Sciatic nerve (tissue), 2 donors: ENCODE measurements around the gene ATXN10. TPM values are rescaled to one million over a fixed set of nuclear protein-coding genes. Genes with fewer than 3 reads are reported as not detected.
"Not testable (repeated sequence)": the region's sequence is repeated elsewhere in the genome, so short reads cannot be mapped to it uniquely, and the experiment has no call there.

Experiments used
- ATAC-seq: fragments of 200-7000 bp; cut with Tn5 transposase; one replicate; pipeline ENCODE4 v1.9.1; 2020; ENCODE audit warnings: mild to moderate bottlenecking, moderate library complexity
- DNase-seq: peaks from one replicate; pipeline ENCODE4 v3.0.0-alpha.2; 2020; ENCODE audit warnings: low spot score
- intact Hi-C: fragments of 100-400 bp; cut with DNase I; formaldehyde crosslinking; loops from one replicate; pipeline ENCODE4 v1.14.2; 2022
- total RNA-seq: library from RNA; stranded (reverse); fragmentation: NEBNext Ultra II Directional; extraction: Animal tissue kit (Norgen Biotek cat#: 25700); gene quantifications from one replicate; pipeline ENCODE4 v1.2.1, GENCODE V29; 2021
- donor health status: DM: no; HTN: no; CAD: no.
- donor health status: DM: no; HTN: no; CAD: no.

ATXN10 gene
- total RNA-seq, 1 donor from 2014 or later = 130 TPM

DNA sequence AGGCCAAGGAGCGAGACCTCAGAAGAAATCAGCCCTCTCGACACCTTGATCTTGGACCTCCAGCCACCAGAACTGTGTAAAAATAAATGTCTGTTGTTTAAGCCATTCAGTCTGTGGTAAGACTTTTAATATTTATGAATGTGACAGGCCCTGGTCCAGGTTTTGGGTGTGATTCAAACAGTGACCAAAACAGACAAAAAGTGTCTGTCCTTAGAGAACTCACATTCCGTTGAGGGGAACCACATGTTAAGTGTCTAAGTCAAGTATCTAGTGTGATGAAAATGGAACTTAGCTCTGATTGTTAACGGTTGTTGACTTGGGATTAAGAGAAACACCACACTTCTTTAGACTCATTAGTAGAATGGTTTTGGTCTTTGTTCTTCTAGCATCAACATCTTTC, 22.2 kb downstream of the ATXN10 start:
- intact Hi-C loops = no loop called here
- DNase-seq = no peak
- ATAC-seq = no peak

GRCh38 chr22:45696227-45696626, 24.6 kb downstream of the ATXN10 start:
- DNase-seq = no peak
- ATAC-seq = no peak
- intact Hi-C loops = no loop called here

GRCh38 chr22:45698094-45698493, 26.5 kb downstream of the ATXN10 start:
- DNase-seq = no peak
- intact Hi-C loops = no loop called here
- ATAC-seq = no peak

DNA sequence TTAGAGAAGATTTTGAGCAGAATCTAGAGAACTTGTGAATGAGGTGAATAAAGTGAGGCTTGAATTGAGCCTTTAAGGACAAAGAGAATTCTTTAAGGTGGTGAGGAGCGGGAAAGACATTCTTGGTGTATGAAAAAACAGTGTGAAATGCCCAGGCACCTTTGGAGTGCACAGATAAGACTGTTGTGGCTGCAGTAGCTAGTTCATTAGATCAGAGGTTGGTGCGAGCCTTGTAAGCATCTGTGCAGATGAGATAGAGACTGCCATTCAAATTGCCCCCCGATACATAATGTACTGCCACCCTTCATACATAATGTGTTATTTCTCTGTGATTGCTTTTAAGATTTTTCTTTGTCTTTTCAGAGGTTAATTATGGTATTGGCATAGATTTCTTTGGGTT, 31.3 kb downstream of the ATXN10 start:
- DNase-seq (no peak), ATAC-seq (no peak)
- intact Hi-C loops = no loop called here

- ATAC-seq (no peak), DNase-seq (no peak)
- intact Hi-C loops = no loop called here
Observed at GRCh38 chr22:45703758-45704157, 32.1 kb downstream of the ATXN10 start.

- DNase-seq = no peak
- intact Hi-C loops = no loop called here
- ATAC-seq = no peak
Observed at GRCh38 chr22:45704648-45705047, 33.0 kb downstream of the ATXN10 start.

DNA sequence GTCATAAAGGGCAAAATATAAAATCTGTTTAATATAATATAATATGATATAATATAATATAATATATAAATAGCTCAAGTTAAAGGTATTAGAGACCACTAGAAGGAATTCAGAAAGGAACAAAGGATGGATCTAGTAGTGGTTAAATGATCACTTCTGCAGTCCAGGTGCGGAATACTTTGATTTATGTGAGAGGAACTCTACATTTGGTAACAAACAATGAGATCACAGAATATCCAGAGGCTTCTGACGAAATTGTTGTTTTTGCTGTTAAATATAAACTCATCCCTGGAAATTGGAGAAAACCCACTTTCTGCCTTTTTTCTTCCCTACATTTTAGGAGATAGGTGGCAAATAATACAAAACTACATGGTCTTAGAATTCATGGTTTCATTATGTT, 36.0 kb downstream of the ATXN10 start:
- intact Hi-C loops = no loop called here
- no peak for DNase-seq
- no peak for ATAC-seq

DNA sequence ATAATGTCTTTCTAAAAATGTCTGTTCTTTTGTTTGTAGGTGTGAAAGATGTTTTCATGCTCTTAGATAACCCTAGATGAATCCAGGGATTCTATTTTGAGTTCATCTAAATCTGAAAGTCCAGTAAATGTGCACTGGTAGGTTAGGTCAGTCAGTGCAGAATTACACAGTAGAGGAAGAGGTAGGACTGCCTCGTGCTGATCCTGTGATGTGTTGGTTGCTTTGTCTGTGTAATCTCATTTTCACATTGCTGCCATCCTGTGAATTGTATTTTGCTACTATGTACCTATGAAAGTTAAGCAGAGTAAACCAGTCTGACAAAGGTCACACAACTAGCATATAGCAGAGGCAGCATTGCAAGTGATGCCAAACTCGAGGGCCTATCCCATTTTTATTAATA, 36.5 kb downstream of the ATXN10 start:
- no peak for DNase-seq
- intact Hi-C loops = no loop called here
- ATAC-seq = no peak

DNA sequence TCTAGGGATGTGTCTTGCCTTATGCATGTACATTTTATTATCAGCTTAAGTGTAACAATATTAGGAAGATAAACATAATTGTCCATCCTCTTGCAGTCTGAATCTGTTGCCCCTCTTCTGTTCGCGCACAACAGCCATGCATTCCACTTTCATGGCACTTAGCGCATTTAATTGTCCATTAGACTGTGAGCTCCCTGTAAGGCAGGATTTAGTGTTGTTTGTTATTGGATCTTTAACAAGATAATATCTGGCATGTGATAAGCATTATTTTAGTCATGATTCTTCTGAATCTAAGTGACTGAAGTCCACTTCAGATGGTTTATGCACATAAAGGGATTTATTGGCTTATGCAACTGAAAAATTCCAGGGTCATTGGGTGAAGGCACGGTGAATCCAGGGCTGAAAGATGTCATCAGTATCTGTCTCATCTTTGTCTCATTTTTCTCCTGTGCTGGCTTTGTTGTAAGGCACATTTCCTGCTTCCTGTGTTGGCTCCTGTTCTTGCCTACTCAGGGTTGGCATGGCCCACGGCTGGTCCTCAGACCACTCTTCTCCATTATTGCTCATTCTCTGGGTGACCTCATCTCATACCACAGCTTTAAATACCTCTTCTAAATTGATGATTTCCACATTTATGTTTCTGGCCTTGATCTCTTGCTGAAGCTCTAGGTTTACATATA, 37.6 kb downstream of the ATXN10 start:
- DNase-seq (no peak), ATAC-seq (no peak)
- intact Hi-C loops = no loop called here

GRCh38 chr22:45709866-45710265, 38.2 kb downstream of the ATXN10 start:
- ATAC-seq (no peak), DNase-seq (no peak)
- intact Hi-C loops = no loop called here

GRCh38 chr22:45710469-45710868, 38.8 kb downstream of the ATXN10 start:
- DNase-seq (no peak), ATAC-seq (no peak)
- intact Hi-C loops = no loop called here

- ATAC-seq, DNase-seq, intact Hi-C loops: not testable (repeated sequence)
Observed at GRCh38 chr22:45714390-45714789, 42.8 kb downstream of the ATXN10 start.

- DNase-seq (no peak), ATAC-seq (no peak)
- intact Hi-C loops = no loop called here
Observed at GRCh38 chr22:45717789-45718188, 46.2 kb downstream of the ATXN10 start.

GRCh38 chr22:45718391-45718790, 46.8 kb downstream of the ATXN10 start:
- ATAC-seq (no peak), DNase-seq (no peak)
- intact Hi-C loops = no loop called here

DNA sequence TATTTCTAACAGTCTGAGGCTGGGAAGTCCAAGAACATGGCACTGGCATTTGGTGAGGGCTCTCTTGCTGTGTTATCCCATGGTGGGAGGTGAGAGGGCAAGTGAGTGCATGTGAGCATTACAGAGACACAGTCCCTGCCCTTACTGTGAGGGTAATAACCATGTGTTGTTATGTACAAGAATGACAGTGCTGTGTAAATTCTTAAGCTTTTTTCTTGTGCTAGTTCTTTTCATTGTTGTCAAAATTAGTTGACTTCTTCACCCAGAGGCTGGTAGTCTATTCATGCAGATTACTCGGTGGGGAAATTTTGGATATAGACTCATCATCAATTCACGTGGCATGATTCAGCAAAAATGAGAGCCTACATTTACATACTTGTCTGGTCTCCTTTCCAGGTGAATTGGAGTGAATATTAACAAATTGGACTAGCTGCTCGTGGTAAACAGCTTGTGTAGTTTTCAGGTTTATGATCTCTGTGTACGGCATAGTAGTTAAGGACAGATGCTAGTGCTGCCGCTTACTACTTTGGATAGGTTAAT, 49.3 kb downstream of the ATXN10 start:
- ATAC-seq = no peak
- intact Hi-C loops = no loop called here

GRCh38 chr22:45722006-45722405, 50.4 kb downstream of the ATXN10 start:
- ATAC-seq (no peak), DNase-seq (no peak)
- intact Hi-C loops = no loop called here

More for the DNA sequence above, 49.3 kb downstream of the ATXN10 start:
- no peak for DNase-seq

DNA sequence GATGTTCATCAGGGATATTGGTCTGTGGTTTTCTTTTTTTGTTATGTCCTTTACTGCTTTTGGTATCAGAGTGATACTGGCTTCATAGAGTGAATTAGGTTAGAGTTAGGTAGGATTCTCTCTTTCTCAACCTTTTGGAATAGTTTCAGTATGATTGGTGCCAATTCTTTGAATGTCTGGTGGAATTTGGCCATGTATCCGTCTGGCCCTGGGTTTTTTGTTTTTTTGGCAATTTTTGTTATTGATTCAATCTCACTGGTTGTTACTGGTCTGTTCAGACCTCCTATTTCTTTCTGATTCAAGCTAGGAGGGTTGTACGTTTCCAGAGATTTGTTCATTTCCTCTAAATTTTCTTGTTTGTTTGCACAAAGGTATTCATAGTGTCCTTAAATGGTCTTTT, 54.4 kb downstream of the ATXN10 start:
- intact Hi-C loops = no loop called here
- DNase-seq (no peak), ATAC-seq (no peak)

- DNase-seq = no peak
- ATAC-seq = no peak
Observed at GRCh38 chr22:45731041-45731797, 59.6 kb downstream of the ATXN10 start.

DNA sequence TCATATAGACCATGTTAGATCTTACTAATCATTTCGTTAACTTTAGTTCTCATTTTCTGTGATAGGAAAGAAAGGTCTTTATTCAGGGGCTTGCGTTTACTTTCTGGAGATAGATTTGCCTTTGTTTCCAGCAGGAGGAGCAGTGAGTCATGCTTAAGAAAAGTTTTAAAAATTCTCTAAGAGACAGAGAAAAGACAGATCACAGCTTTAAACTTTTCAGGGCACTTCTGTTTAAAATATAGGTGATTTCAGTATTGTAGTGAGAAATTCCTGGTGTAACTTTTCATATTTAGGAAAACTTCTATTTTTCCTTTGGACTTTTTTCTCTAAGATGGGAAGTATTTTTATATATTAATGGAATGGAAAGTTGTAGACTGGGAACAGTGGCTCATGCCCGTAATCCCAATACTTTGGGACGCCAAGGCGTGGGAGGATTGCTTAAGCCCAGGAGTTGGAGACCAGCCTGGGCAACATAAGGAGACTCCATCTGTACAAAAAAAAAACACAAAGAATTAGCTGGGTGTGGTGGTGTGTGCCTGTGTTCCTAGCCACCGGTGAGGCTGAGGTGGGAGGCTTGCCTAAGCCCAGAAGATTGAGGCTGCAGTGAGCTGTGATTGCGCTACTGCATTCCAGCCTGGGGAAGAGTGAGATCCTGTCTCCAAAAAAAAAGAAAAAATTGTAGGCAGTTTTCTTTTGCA, 60.3 kb downstream of the ATXN10 start:
- ATAC-seq (no peak), DNase-seq (no peak)
- intact Hi-C loops = no loop called here

More at GRCh38 chr22:45731041-45731797, 59.6 kb downstream of the ATXN10 start:
- intact Hi-C loops = no loop called here

- intact Hi-C loops = no loop called here
- DNase-seq = no peak
- no peak for ATAC-seq
Observed at GRCh38 chr22:45735273-45735672, 63.6 kb downstream of the ATXN10 start.
